GM18505 (cell line): ENCODE results near the gene RAB3IL1.

Source experiments
- ATAC-seq: cut with Tn5 transposase; IDR thresholded peaks from one replicate; pipeline ENCODE4 v1.9.1; 2021; ENCODE audit not compliant: unreplicated experiment
- POLR2A ChIP-seq: IDR thresholded peaks from 4 replicates; pipeline ENCODE4 v1.6.1; 2011; ENCODE audit warnings: borderline replicate concordance; ENCODE audit not compliant: insufficient read depth, insufficient read length; ENCODE audit errors: extremely low read depth

RAB3IL1 gene

DNA sequence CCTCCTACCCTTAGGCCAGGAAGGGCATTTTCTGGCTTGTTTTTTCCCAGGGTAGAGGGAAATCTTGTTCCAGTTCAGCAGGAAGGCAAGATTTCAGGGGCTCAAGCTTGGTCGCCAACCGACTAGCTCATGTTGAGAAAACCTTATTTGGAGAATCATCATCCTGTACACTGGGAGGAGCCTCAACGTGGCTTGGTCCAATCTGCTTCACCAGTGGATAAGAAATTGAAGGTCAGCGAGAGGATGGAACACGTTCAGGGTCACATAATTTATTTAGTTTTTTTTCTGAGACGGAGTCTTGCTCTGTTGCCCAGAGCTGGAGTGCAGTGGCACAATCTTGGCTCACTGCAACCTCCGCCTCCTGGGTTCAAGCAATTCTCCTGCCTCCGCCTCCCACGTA, 68.7 kb downstream of the RAB3IL1 start:
- no peak for TF ChIP-seq POLR2A
- ATAC-seq: no peak

DNA sequence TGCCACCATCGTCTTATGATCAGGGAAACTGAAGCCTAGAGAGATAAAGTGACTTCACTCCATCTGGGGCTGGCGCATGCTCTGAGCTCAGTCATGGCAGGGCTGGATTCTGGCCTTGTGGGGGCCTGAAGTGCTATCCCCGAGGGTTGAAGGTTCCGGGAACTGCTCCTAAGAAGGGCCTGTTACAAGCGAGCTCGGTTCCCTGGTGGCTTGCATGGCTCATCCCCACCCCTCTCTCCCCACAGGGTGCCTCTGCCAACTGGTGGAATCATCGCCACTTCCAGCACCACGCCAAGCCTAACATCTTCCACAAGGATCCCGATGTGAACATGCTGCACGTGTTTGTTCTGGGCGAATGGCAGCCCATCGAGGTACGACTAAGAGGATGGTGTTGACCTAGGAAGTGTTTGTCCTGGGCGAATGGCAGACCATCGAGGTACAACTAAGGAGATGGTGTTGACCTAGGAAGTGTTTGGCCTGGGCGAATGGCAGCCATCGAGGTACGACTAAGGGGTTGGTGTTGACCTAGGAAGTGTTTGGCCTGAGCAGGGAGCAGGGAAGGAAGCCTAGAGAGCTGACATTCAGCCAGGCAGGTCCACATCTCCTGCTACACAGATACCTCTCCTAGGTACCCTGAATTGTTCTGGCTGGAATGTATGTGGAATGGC, 69.3 kb downstream of the RAB3IL1 start:
- TF ChIP-seq POLR2A: no peak
- ATAC-seq: no peak
